Nephron (organoid): ENCODE measurements around the gene SNIP1.
"Not testable (repeated sequence)": the region's sequence is repeated elsewhere in the genome, so short reads cannot be mapped to it uniquely, and the experiment has no call there.

ENCODE experiments used
- H3K27ac Mint-ChIP-seq, 3 experiments: 2 replicates each; pipeline ENCODE4 v1.8.0; 2020; ENCODE audit warnings: mixed read lengths in 3 of 3, mild to moderate bottlenecking in 2 of 3, moderate library complexity in 1 of 3
- H3K27me3 Mint-ChIP-seq: 2 replicates; pipeline ENCODE4 v1.8.0; 2021; ENCODE audit warnings: low read depth, mild to moderate bottlenecking, moderate library complexity, mixed read lengths
- H3K36me3 Mint-ChIP-seq: 2 replicates; pipeline ENCODE4 v1.8.0; 2020; ENCODE audit warnings: low read depth, mixed read lengths
- H3K4me1 Mint-ChIP-seq: 2 replicates; pipeline ENCODE4 v1.8.0; 2020; ENCODE audit warnings: mixed read lengths
- H3K4me3 Mint-ChIP-seq, 3 experiments: 2 replicates each; pipeline ENCODE4 v1.8.0; 2020; ENCODE audit warnings: mild to moderate bottlenecking in 3 of 3, mixed read lengths in 3 of 3, moderate library complexity in 2 of 3
- H3K9me3 Mint-ChIP-seq: 2 replicates; pipeline ENCODE4 v1.8.0; 2020; ENCODE audit warnings: mixed read lengths
- CTCF ChIP-seq, 3 experiments: fragments of 200-600 bp; sonication (generic); IDR thresholded peaks; one replicate each; pipeline ENCODE4 v1.5.0; 2021; ENCODE audit warnings: antibody characterized with exemption in 3 of 3; ENCODE audit not compliant: unreplicated experiment in 3 of 3

The SNIP1 gene

GRCh38 chr1:37515185-37516034 is 38.7 kb downstream of the SNIP1 start:
- H3K27ac Mint-ChIP-seq = peak overlapping the region; percentile 87 to 97 (median 97)
- peaks cover 15% of the 10 kb centered on the region for H3K36me3 Mint-ChIP-seq
- no peaks in the 10 kb centered on the region for H3K9me3 Mint-ChIP-seq
- TF ChIP-seq CTCF (IDR thresholded peaks at IDR 0.05; ENCODE audit: unreplicated experiment in 3 of 3) = no peak
- H3K27me3 Mint-ChIP-seq = peaks cover 16% of the 10 kb centered on the region
- H3K4me3 Mint-ChIP-seq = peak overlapping the region; percentile 94 to 99 (median 96)
- H3K4me1 Mint-ChIP-seq = peaks cover 17% of the 10 kb centered on the region

- peaks cover 17% of the 10 kb centered on the region for H3K4me1 Mint-ChIP-seq
- H3K9me3 Mint-ChIP-seq = no peaks in the 10 kb centered on the region
- H3K36me3 Mint-ChIP-seq = peaks cover 15% of the 10 kb centered on the region
- H3K27me3 Mint-ChIP-seq = peaks cover 12% of the 10 kb centered on the region
- peak within 1 kb of the TSS; percentile 87 to 98 (median 97) for H3K27ac Mint-ChIP-seq
- peak; percentile 71 to 89 (median 77) for TF ChIP-seq CTCF (IDR thresholded peaks at IDR 0.05; ENCODE audit: unreplicated experiment in 3 of 3)
- H3K4me3 Mint-ChIP-seq = peak within 1 kb of the TSS; percentile 99 to 100 (median 99)
Measured at GRCh38 chr1:37514350-37515184, 39.5 kb downstream of the SNIP1 start, which contains the start of gene MEAF6. MEAF6 (minus strand) TSS chr1:37514766; CDS start chr1:37514746, 20 bp downstream.

GRCh38 chr1:37513795-37514349 is 40.2 kb downstream of the SNIP1 start:
- Mint-ChIP-seq H3K27ac (peak overlapping the region; percentile 79 to 98 (median 97)), H3K9me3 (no peaks in the 10 kb centered on the region), H3K4me3 (peak overlapping the region; percentile 99 to 100 (median 99)), H3K4me1 (peaks cover 17% of the 10 kb centered on the region), H3K36me3 (peaks cover 22% of the 10 kb centered on the region), H3K27me3 (peaks cover 10% of the 10 kb centered on the region)
- TF ChIP-seq CTCF (IDR thresholded peaks at IDR 0.05; ENCODE audit: unreplicated experiment in 3 of 3) = no peak

GRCh38 chr1:37509181-37509580 is 44.9 kb downstream of the SNIP1 start:
- TF ChIP-seq CTCF (IDR thresholded peaks at IDR 0.05; ENCODE audit: unreplicated experiment in 3 of 3) = peak in 2 of 3 experiments; percentile 23 to 25
- peaks cover 52% of the 10 kb centered on the region for H3K36me3 Mint-ChIP-seq
- no peaks in the 10 kb centered on the region for H3K9me3 Mint-ChIP-seq
- H3K4me3 Mint-ChIP-seq = no peak overlapping the region
- peaks cover 5% of the 10 kb centered on the region for H3K4me1 Mint-ChIP-seq
- no peak overlapping the region for H3K27ac Mint-ChIP-seq
- no peaks in the 10 kb centered on the region for H3K27me3 Mint-ChIP-seq

- no peaks in the 10 kb centered on the region for H3K4me1 Mint-ChIP-seq
- H3K9me3 Mint-ChIP-seq = no peaks in the 10 kb centered on the region
- no peaks in the 10 kb centered on the region for H3K27me3 Mint-ChIP-seq
- H3K4me3 Mint-ChIP-seq = no peak overlapping the region
- no peak overlapping the region for H3K27ac Mint-ChIP-seq
- peaks cover 58% of the 10 kb centered on the region for H3K36me3 Mint-ChIP-seq
- TF ChIP-seq CTCF (IDR thresholded peaks at IDR 0.05; ENCODE audit: unreplicated experiment in 3 of 3) = no peak
Measured at GRCh38 chr1:37506740-37507139, 47.4 kb downstream of the SNIP1 start.

- not testable (repeated sequence) for H3K4me3 Mint-ChIP-seq, H3K9me3 Mint-ChIP-seq, H3K27me3 Mint-ChIP-seq, H3K4me1 Mint-ChIP-seq, H3K27ac Mint-ChIP-seq
- H3K36me3 Mint-ChIP-seq = peaks cover 61% of the 10 kb centered on the region
Measured at GRCh38 chr1:37502791-37503190, 51.3 kb downstream of the SNIP1 start.
